Ecto neural progenitor cell (in vitro differentiated cells): ENCODE data around the gene TNRC6A.
"Not testable (repeated sequence)": the region's sequence is repeated elsewhere in the genome, so short reads cannot be mapped to it uniquely, and the experiment has no call there.

Experiments
- DNase-seq: peaks from one replicate; pipeline ENCODE4 v3.0.0-alpha.2; 2018; ENCODE audit warnings: low spot score

TNRC6A gene

DNA sequence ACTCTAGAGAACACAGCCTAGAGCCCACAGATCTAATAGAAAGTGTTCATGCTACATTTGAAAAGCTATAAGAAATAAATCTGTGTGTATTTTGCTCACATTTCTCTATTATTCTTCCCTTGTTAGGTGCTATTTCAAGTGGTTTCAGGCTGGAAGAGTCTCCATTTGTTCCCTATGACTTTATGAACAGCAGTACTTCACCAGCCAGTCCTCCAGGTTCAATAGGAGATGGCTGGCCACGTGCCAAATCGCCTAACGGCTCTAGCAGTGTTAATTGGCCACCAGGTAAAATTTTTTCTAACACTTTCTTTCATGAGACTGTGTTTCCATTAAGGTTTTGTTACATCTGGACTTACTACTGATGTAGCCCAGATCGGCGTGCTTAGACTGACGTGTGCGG, 85.6 kb downstream of the TNRC6A start:
- no peak for DNase-seq

GRCh38 chr16:24816688-24817087, 87.2 kb downstream of the TNRC6A start:
- DNase-seq, result no peak

DNA sequence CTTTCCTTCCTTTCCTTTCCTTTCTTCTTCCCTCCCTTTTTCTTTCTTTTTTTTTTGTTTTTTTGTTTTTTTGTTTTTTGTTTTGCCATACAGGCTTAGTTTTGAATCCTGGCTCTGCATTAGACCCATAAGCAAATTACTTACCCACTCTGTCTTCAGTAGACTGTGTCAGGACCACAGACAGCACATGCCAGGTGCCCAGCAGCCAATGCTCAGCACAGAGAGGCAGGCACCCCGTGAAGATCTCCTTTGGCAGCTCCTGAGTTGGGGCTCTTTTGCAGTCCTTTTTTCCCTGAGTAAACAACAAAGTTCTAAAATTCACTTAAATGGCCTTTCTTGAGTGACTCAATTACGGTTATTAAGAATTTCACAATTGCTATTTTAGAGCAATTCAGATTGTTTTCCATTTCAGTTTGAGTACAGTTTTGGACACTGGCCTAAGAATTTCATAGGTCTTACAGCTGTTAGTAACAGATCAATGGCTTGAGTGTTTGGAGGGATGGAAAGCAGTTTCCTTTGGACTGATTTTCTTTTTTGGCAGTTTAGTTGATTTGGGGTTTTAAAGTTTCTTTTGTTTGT, 90.1 kb downstream of the TNRC6A start:
- DNase-seq, result no peak

DNA sequence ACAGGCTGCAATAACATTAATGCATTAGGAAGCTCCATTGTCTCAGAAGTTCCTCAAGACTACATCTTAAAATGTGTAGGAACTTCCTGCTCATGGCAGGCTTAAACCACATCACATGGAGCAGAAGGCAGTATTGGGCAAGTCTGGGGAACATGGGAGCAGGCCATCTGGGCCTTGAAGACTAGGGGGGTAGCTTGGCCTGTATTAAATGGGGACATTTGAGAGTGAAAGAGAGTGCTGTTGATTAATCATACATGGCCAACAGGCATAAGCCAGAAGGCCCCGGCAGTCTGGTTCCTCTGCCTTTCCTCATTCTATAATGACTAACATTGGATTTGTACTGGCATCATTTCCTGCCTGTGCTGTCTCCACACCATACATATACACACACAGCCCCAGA, 91.1 kb downstream of the TNRC6A start:
- no peak for DNase-seq

DNA sequence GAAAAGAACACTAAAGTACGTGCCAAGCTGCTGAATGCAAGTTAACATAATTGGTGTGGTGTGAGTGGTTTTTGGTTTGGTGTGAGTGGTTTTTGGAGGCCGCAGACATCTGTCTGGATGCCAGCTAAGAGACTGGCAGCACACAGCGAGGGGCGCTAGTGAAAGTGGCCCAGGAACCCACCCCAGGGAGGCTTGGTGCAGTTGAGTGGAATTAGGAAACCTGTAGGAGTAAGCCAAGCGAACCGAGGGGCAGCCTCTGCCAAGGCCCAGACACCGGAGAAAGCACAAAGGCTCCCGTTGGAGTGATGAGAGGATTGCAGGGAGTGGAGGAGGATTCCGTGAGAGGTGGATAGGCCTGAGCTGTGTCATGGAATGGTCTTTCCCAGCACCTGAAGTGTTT, 91.7 kb downstream of the TNRC6A start:
- DNase-seq, result no peak

DNA sequence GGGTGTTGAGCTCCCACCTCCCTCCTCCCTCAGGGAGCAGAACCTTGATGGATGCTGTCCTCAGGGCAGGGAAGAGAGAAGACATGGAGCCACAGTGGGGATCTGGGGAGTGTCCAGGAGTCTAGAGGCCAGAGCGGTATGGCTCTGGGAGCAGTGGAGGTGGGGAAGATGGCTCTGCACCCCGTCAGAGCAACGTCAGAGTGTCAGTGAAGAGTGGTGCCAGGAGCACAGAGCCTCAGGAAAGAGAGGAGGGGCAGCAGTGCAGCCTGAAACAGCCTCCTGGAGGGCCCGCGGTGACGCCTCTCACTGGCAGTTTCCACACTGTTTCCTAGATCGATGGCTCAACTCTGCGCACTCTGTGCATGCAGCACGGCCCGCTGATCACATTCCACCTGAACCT, 93.1 kb downstream of the TNRC6A start:
- no peak for DNase-seq

- DNase-seq, result no peak
Measured at GRCh38 chr16:24822974-24823373, 93.5 kb downstream of the TNRC6A start.

- DNase-seq, result no peak
Measured at GRCh38 chr16:24825696-24826095, 96.2 kb downstream of the TNRC6A start.

DNA sequence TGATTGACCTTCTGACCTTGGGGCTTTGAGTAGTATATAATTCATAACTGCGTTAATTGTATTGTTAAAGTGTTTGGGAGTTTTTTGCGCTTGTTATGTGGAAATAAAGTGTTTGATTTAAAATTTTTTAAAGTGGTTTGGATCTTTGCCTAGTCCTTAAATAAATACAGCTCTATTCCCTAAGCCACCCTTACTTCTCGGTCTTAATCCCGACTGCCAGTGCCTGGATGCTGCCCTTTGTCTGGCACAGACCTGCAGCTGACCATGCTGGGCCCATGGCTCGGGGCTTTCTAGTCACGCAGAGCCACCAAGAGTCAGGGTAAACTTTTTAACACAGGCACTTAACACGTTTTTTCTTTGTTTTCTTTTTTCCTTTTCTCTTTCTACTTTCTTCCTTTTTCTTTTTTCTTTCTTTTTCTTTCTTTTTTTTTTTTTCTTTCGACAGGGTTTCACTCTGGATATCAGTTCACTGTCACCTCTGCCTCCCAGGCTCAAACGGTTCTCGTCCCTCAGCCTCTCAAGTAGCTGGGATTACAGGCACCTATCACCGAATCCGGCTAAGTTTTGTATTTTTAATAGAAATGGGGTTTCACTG, 96.7 kb downstream of the TNRC6A start:
- DNase-seq, result no peak

GRCh38 chr16:24826817-24827566, 97.5 kb downstream of the TNRC6A start:
- DNase-seq, result no peak

DNA sequence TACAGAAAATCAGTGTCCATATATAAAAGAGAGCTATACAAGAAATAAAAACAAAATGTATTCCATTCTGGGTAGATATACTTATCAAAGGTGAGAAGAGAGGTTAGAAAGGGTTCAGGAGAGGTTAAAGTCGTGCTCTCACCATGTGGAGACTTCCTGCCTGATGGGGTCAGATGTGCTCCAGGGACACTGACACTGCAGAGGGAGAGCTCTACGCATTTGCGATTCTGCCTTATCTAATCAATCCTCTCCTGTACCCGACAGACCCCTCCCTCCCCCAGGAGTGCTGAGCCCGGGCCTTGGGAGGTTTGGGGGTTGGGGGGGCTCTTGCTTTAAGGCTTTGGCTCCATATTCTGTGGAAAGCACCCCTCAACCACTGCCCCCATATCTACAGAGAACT, 99.7 kb downstream of the TNRC6A start:
- no peak for DNase-seq

DNA sequence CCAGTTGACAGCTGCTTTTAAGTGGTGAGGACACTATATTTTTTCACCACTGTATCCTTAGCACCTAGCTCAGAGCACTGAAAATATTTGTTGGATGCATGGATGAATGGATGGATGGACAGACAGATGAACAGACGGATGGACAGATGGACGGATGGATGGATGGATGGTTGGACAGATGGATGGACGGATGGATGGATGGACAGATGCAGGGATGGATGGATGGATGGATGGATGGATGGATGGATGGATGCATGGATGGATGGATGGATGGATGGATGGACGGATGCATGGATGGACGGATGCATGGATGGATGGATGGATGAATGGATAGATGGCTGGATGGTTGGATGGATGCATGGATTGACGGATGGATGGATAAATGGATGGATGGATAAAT, 103.9 kb downstream of the TNRC6A start:
- no peak for DNase-seq

- peak; percentile 56 for DNase-seq
Measured at GRCh38 chr16:24834459-24835335, 105.2 kb downstream of the TNRC6A start.

GRCh38 chr16:24836836-24837235, 107.4 kb downstream of the TNRC6A start:
- DNase-seq, result no peak

GRCh38 chr16:24837969-24838368, 108.5 kb downstream of the TNRC6A start:
- DNase-seq, result no peak

- no peak for DNase-seq
Measured at GRCh38 chr16:24838554-24839266, 109.3 kb downstream of the TNRC6A start.

DNA sequence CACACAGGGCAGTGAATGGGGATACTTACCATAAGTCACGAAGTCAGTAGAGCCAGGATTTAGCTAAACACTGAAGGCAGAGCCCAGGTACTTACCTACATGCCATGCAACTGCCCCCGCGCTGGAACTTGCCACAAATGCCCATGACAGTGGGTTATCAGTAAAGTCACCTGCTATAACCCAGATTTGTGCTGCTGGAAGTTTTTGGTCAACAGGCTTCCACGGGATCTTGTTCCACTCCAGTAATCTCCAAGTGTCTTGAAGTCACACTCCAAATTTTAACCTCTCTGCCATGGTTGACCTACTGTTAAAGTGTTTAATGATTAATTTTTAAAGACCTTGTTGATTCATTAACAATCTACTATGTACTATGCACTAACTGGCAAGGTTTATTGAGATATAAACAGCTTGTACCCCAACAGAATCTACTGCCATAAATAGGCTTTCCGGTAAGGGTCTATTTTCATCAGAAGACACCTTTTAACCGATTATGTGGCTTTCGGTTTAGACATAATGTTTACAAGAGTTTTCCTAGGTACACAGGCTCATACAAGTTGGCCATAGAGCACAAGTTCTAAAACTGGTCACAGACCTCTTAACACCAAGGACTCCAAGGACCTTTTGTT, 110.0 kb downstream of the TNRC6A start:
- no peak for DNase-seq

- DNase-seq, result no peak
Measured at GRCh38 chr16:24841291-24841690, 111.8 kb downstream of the TNRC6A start.

DNA sequence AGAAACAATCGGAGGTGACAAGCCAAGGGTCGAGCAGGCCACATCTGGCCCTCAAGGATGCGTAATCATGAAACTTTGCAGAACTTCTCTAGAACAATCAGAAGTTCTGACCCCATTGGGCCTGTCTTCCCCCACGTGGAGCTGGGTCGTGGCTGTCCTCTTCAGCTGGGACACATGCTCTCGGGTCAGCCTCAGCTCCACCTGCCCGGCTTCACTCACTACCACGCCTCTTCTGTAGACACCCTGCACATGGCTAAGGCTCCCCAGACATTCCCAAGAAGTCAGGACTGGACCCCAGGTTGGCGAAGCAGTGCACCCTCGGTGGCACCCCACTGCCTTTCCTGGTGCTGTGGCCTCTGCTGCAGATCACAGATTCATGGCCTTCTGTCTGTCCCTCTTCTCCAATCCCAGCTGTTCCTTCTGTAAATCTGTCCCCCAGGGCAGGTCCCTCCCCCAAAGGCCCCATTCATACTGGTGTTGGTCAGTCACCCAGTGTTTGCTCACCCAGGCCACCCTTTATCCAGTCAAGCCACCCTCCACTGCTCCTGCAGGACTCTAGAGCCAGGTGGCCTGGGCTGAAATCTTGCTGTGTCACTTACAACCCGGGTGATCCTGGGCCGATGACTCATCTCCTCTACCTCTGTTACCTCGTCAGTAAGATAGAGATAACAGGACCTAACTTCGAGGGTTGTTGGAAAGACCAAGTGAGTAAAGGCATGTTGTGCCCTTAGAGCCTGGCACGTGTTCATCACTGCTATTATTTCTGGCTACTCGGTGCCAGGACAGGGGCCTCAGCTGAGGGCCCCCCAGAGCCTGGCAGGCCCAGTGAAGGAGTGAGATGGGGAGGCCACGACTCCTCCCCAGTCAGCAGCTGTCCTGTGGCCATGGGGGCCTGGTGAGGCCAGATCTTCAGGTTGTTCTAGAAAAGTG, 114.9 kb downstream of the TNRC6A start:
- no peak for DNase-seq

DNA sequence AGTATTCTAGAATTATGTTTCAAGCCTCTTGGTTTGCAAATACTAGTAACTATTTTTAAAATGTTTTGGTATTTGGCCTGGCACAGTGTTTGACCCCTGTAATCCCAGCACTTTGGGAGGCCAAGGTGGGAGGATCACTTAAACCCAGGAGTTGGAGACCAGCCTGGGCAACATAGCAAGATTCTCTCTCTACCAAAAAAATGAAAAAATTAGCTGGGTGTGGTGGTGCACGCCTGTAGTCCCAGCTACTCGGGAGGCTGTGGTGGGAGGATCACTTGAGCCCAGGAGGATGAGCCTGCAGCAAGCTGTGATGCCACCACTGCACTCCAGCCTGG, 115.5 kb downstream of the TNRC6A start:
- DNase-seq, result not testable (repeated sequence)
